Naive B cell (primary cell): ENCODE results near the gene AQP11. TPM values are rescaled to one million over a fixed set of nuclear protein-coding genes. Genes with fewer than 3 reads are reported as not detected.

Experiments
- ATAC-seq, 2 donors: fragments of 150-1000 bp; cut with Tn5 transposase; 2 replicates each; pipeline ENCODE4 v1.10.0; 2021; ENCODE audit warnings: low read depth in 2 of 2, mild to moderate bottlenecking in 2 of 2, moderate library complexity in 2 of 2
- DNase-seq: peaks from one replicate; pipeline ENCODE4 v3.0.0; 2022
- H3K27ac Mint-ChIP-seq, 6 donors: one replicate each; pipeline ENCODE4 v1.8.0; 2020 to 2022; ENCODE audit warnings: mild to moderate bottlenecking in 6 of 6, mixed read lengths in 6 of 6, moderate library complexity in 5 of 6, inconsistent platforms in 2 of 6
- H3K27me3 Mint-ChIP-seq, 3 donors: one replicate each; pipeline ENCODE4 v1.8.0; 2021 to 2022; ENCODE audit warnings: mixed read lengths in 3 of 3, mild to moderate bottlenecking in 1 of 3
- H3K36me3 Mint-ChIP-seq, 2 donors: one replicate each; pipeline ENCODE4 v1.8.0; 2020 to 2022; ENCODE audit warnings: mixed read lengths in 2 of 2, inconsistent platforms in 1 of 2, mild to moderate bottlenecking in 1 of 2
- H3K4me1 Mint-ChIP-seq, 3 donors: one replicate each; pipeline ENCODE4 v1.8.0; 2020 to 2022; ENCODE audit warnings: mixed read lengths in 3 of 3, inconsistent platforms in 1 of 3, mild to moderate bottlenecking in 1 of 3, moderate library complexity in 1 of 3
- H3K4me3 Mint-ChIP-seq, 8 donors: one replicate each; pipeline ENCODE4 v1.8.0; 2020 to 2022; ENCODE audit warnings: mild to moderate bottlenecking in 8 of 8, mixed read lengths in 8 of 8, moderate library complexity in 8 of 8, inconsistent platforms in 2 of 8
- H3K9me3 Mint-ChIP-seq, 7 donors: one replicate each; pipeline ENCODE4 v1.8.0; 2020 to 2022; ENCODE audit warnings: mixed read lengths in 7 of 7, mild to moderate bottlenecking in 5 of 7, inconsistent platforms in 2 of 7, moderate library complexity in 1 of 7
- polyA plus RNA-seq, 6 donors: library from polyadenylated mRNA; unstranded; fragments of 300-500 nt; fragmentation: Illumina TruSeq; gene quantifications; one replicate each; pipeline ENCODE4 v1.2.3, GENCODE V29; 2021; ENCODE audit warnings: low read depth in 6 of 6

AQP11 gene
- polyA plus RNA-seq, 6 donors from 2014 or later = 0.36 to 2.0 (median 0.73) TPM

- Mint-ChIP-seq H3K27ac (no peak overlapping the region), H3K4me3 (no peak overlapping the region), H3K27me3 (no peaks in the 10 kb centered on the region), H3K9me3 (no peaks in the 10 kb centered on the region), H3K36me3 (no peaks in the 10 kb centered on the region), H3K4me1 (peaks cover 0 to 2% (median 0%) of the 10 kb centered on the region in 3 donors)
- ATAC-seq (no peak), DNase-seq (no peak)
Measured at GRCh38 chr11:77654770-77655434, 65.1 kb downstream of the AQP11 start.

GRCh38 chr11:77656362-77656761, 66.6 kb downstream of the AQP11 start:
- H3K9me3 Mint-ChIP-seq = no peaks in the 10 kb centered on the region
- H3K4me3 Mint-ChIP-seq = no peak overlapping the region

GRCh38 chr11:77658213-77659013, 68.7 kb downstream of the AQP11 start:
- DNase-seq = no peak
- Mint-ChIP-seq H3K36me3 (no peaks in the 10 kb centered on the region), H3K27me3 (no peaks in the 10 kb centered on the region), H3K4me1 (peaks cover 7 to 26% (median 11%) of the 10 kb centered on the region in 3 donors), H3K9me3 (no peaks in the 10 kb centered on the region), H3K27ac (peak overlapping the region in 2 of 6 donors; percentile 81 to 96), H3K4me3 (no peak overlapping the region)
- no peak for ATAC-seq

More at GRCh38 chr11:77656362-77656761, 66.6 kb downstream of the AQP11 start:
- no peak for ATAC-seq
- DNase-seq = no peak
- Mint-ChIP-seq H3K4me1 (peaks cover 7 to 12% (median 9%) of the 10 kb centered on the region in 3 donors), H3K36me3 (no peaks in the 10 kb centered on the region), H3K27ac (no peak overlapping the region), H3K27me3 (no peaks in the 10 kb centered on the region)

Other genes starting within 250 kb of the AQP11 start
- 10 to 100 TPM in 3 of 6 donors, 1 to 10 TPM in 3; 7.4 to 11.9 (median 10.7) TPM for gene PAK1, start 115.9 kb upstream of the AQP11 start, polyA plus RNA-seq
- 100 to 1,000 TPM in 5 of 6 donors, 10 to 100 TPM in 1; 95.3 to 196 (median 155) TPM for gene CLNS1A, start 47.8 kb downstream of the AQP11 start, polyA plus RNA-seq
- gene RSF1, start 230.8 kb downstream of the AQP11 start, polyA plus RNA-seq = 10 to 100 TPM; 15.1 to 52.2 (median 36.3) TPM
- 10 to 100 TPM in 4 of 6 donors, 1 to 10 TPM in 2; 8.6 to 19.1 (median 14.9) TPM for gene AAMDC, start 231.2 kb downstream of the AQP11 start, polyA plus RNA-seq